Measurements from ENCODE around the gene ENTR1.
A peak's percentile ranks its signal among the peaks of the same experiment; 100 is the strongest.

Gene ENTR1

DNA sequence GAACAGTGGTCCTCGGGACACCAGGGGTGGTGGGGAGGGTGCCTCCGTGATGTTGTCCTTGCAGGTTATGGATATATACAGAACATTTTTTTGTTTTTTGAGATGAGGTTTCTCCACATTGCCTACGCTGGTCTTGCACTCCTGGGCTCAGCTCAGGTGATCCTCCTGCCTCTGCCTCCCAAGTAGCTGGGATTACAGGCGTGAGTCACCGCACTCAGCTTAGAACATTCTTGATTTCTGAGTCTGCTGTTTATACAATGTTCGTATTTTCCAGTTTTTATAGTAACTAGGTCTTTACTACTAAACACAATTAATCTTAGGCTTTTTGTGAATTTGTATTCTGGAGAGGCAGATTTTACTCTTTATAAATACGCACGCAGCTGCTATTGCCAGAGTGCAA lies 6.0 kb upstream of the ENTR1 start:
- POLR2A ChIA-PET: interaction anchor here (2.3 kb wide), 1 partner anchor 9 kb away, joined by 10 read pairs; no protein-coding TSS in a partner anchor
- no peak for TF ChIP-seq ZNF146 (tag by site-specific recombination; IDR thresholded peaks at IDR 0.05)
- TF ChIP-seq ZNF354C (tag by site-specific recombination; IDR thresholded peaks at IDR 0.05; ENCODE audit: borderline replicate concordance, low read depth): no peak
- TF ChIP-seq, protein P1, sequence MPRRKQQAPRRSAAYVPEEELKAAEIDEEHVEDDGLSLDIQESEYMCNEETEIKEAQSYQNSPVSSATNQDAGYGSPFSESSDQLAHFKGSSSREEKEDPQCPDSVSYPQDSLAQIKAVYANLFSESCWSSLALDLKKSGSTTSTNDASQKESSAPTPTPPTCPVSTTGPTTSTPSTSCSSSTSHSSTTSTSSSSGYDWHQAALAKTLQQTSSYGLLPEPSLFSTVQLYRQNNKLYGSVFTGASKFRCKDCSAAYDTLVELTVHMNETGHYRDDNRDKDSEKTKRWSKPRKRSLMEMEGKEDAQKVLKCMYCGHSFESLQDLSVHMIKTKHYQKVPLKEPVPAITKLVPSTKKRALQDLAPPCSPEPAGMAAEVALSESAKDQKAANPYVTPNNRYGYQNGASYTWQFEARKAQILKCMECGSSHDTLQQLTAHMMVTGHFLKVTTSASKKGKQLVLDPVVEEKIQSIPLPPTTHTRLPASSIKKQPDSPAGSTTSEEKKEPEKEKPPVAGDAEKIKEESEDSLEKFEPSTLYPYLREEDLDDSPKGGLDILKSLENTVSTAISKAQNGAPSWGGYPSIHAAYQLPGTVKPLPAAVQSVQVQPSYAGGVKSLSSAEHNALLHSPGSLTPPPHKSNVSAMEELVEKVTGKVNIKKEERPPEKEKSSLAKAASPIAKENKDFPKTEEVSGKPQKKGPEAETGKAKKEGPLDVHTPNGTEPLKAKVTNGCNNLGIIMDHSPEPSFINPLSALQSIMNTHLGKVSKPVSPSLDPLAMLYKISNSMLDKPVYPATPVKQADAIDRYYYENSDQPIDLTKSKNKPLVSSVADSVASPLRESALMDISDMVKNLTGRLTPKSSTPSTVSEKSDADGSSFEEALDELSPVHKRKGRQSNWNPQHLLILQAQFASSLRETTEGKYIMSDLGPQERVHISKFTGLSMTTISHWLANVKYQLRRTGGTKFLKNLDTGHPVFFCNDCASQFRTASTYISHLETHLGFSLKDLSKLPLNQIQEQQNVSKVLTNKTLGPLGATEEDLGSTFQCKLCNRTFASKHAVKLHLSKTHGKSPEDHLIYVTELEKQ (tag by site-specific recombination; IDR thresholded peaks at IDR 0.05; ENCODE audit: borderline replicate concordance): no peak
- TF ChIP-seq, protein P2, sequence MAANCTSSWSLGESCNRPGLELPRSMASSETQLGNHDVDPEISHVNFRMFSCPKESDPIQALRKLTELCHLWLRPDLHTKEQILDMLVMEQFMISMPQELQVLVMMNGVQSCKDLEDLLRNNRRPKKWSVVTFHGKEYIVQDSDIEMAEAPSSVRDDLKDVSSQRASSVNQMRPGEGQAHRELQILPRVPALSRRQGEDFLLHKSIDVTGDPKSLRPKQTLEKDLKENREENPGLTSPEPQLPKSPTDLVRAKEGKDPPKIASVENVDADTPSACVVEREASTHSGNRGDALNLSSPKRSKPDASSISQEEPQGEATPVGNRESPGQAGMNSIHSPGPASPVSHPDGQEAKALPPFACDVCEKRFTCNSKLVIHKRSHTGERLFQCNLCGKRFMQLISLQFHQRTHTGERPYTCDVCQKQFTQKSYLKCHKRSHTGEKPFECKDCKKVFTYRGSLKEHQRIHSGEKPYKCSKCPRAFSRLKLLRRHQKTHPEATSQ (tag by site-specific recombination; IDR thresholded peaks at IDR 0.05): no peak
- TF ChIP-seq ZNF510 (tag by site-specific recombination; IDR thresholded peaks at IDR 0.05; ENCODE audit: insufficient replicate concordance): no peak
- TF ChIP-seq ZNF558 (tag by site-specific recombination; IDR thresholded peaks at IDR 0.05): no peak
- no peak for TF ChIP-seq ZNF561 (tag by site-specific recombination; IDR thresholded peaks at IDR 0.05; ENCODE audit: borderline replicate concordance)
- no peak for TF ChIP-seq EGR2 (tag by site-specific recombination; IDR thresholded peaks at IDR 0.05; ENCODE audit: low read depth)
- TF ChIP-seq ZNF654 (tag by site-specific recombination; IDR thresholded peaks at IDR 0.05; ENCODE audit: low read depth): no peak
- TF ChIP-seq, protein P3, sequence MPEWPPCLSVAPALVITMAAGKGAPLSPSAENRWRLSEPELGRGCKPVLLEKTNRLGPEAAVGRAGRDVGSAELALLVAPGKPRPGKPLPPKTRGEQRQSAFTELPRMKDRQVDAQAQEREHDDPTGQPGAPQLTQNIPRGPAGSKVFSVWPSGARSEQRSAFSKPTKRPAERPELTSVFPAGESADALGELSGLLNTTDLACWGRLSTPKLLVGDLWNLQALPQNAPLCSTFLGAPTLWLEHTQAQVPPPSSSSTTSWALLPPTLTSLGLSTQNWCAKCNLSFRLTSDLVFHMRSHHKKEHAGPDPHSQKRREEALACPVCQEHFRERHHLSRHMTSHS (tag by site-specific recombination; IDR thresholded peaks at IDR 0.05): no peak
- no peak for TF ChIP-seq ZNF777 (tag by site-specific recombination; IDR thresholded peaks at IDR 0.05; ENCODE audit: borderline replicate concordance)
- no peak for TF ChIP-seq ZNF521 (tag by site-specific recombination; IDR thresholded peaks at IDR 0.05)
- no peak for TF ChIP-seq ZNF416 (tag by site-specific recombination; IDR thresholded peaks at IDR 0.05)
- no peak for TF ChIP-seq ZNF501 (tag by site-specific recombination; IDR thresholded peaks at IDR 0.05)
- CTCF ChIA-PET: interaction anchor here (1.2 kb wide), 1 partner anchor 53 kb away, joined by 3 read pairs; the partner anchor contains the start of gene DNLZ

DNA sequence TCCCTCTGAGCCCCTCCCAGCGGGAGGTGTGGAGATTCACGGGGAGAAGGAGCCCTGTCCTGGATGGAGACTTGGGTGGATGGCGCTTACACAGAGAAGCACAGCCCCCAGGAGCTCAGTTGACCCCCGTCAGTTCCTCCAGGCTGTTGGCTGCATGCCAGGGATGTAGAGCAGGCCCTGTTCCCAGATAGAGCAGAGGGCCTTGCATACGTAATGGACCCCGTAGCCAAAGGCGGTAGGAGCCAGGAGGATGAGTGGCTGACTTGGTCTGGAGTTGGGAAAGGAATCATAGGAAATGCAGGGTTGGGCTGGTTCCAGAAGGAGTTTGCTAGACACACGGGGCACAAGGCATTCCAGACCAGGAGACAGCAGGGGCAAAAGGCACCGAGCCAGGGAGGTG lies 2.5 kb upstream of the ENTR1 start:
- no peak overlapping the region for H3K27ac ChIP-seq (ENCODE audit: extremely low read depth, low read depth, low read length)
- CTCF ChIA-PET: interaction anchor here (0.6 to 1.5 kb wide), 2 partner anchors 12 to 215 kb away, joined by 3 to 8 read pairs; no protein-coding TSS in a partner anchor
- H3K36me3 ChIP-seq (ENCODE audit: control insufficient read depth in 2 of 2, insufficient read depth in 1 of 2, low read length in 2 of 2): peaks cover 8 to 69% of the 10 kb centered on the region in 2 experiments
- TF ChIP-seq ZNF600 (tag by site-specific recombination; IDR thresholded peaks at IDR 0.05) (peak; percentile 57), ZNF596 (tag by site-specific recombination; IDR thresholded peaks at IDR 0.05) (no peak), ZBTB1 (tag by site-specific recombination; IDR thresholded peaks at IDR 0.05) (no peak), RBAK (tag by site-specific recombination; IDR thresholded peaks at IDR 0.05) (no peak), ZIC2 (tag by site-specific recombination; IDR thresholded peaks at IDR 0.05) (peak; percentile 49), HOXA7 (CRISPR knock-in tag; IDR thresholded peaks at IDR 0.05; ENCODE audit: borderline replicate concordance) (no peak)
- TF ChIP-seq, protein P4, sequence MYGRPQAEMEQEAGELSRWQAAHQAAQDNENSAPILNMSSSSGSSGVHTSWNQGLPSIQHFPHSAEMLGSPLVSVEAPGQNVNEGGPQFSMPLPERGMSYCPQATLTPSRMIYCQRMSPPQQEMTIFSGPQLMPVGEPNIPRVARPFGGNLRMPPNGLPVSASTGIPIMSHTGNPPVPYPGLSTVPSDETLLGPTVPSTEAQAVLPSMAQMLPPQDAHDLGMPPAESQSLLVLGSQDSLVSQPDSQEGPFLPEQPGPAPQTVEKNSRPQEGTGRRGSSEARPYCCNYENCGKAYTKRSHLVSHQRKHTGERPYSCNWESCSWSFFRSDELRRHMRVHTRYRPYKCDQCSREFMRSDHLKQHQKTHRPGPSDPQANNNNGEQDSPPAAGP (tag by site-specific recombination; IDR thresholded peaks at IDR 0.05): no peak
- H3K4me3 ChIP-seq (ENCODE audit: low read depth, low read length): no peak overlapping the region
- POLR2A ChIA-PET: interaction anchor here (0.7 to 1.4 kb wide), 2 partner anchors 12 to 50 kb away, joined by 3 to 4 read pairs; no protein-coding TSS in a partner anchor
- H3K9me3 ChIP-seq (ENCODE audit: control insufficient read depth, insufficient read depth, low read depth, low read length): no peaks in the 10 kb centered on the region
- peaks cover 11% of the 10 kb centered on the region for H3K4me1 ChIP-seq (ENCODE audit: control insufficient read depth, insufficient read depth, low read length)

More for the DNA sequence above, 6.0 kb upstream of the ENTR1 start:
- Histone ChIP-seq H3K27ac (ENCODE audit: extremely low read depth, low read depth, low read length) (no peak overlapping the region), H3K4me3 (ENCODE audit: low read depth, low read length) (no peak overlapping the region), H3K36me3 (ENCODE audit: control insufficient read depth in 2 of 2, insufficient read depth in 1 of 2, low read length in 2 of 2) (peaks cover 21 to 93% of the 10 kb centered on the region in 2 experiments), H3K4me1 (ENCODE audit: control insufficient read depth, insufficient read depth, low read length) (peaks cover 10% of the 10 kb centered on the region), H3K9me3 (ENCODE audit: control insufficient read depth, insufficient read depth, low read depth, low read length) (no peaks in the 10 kb centered on the region)

All from HEK293 (cell line).